Stimulated activated CD4-positive, alpha-beta T cell treated with anti-CD3 and anti-CD28 coated beads, Interleukin-15, amount 100 ng/mL, for 1 hour (primary cell): ENCODE measurements around the gene CPA4.

Experiments
- DNase-seq, 2 donors: peaks; one replicate each; pipeline ENCODE4 v3.0.0-alpha.2; 2020; ENCODE audit warnings: low read depth in 1 of 2, low spot score in 1 of 2

CPA4 gene

GRCh38 chr7:130344271-130344866 is 51.4 kb downstream of the CPA4 start, which contains the start of gene CPA5:
Gene CPA5 (plus strand): TSS chr7:130344816. CDS start chr7:130346486, 1,670 bp downstream.
- no peak for DNase-seq

GRCh38 chr7:130345136-130345535 is 52.2 kb downstream of the CPA4 start:
- DNase-seq, result no peak

GRCh38 chr7:130345725-130346124 is 52.8 kb downstream of the CPA4 start:
- no peak for DNase-seq

- no peak for DNase-seq
These were observed 53.4 kb downstream of the CPA4 start for GRCh38 chr7:130346177-130346905.

- DNase-seq, result no peak
These were observed 54.0 kb downstream of the CPA4 start for GRCh38 chr7:130346941-130347340.

- DNase-seq, result no peak
These were observed 57.2 kb downstream of the CPA4 start for GRCh38 chr7:130349911-130350782.

- no peak for DNase-seq
These were observed 58.2 kb downstream of the CPA4 start for GRCh38 chr7:130350945-130351790.

GRCh38 chr7:130351791-130352090 is 58.8 kb downstream of the CPA4 start:
- DNase-seq, result no peak

- DNase-seq, result no peak
These were observed 59.5 kb downstream of the CPA4 start for GRCh38 chr7:130352194-130353074.

- no peak for DNase-seq
These were observed 60.2 kb downstream of the CPA4 start for GRCh38 chr7:130353196-130353595.

GRCh38 chr7:130356121-130356875 is 63.3 kb downstream of the CPA4 start:
- no peak for DNase-seq

GRCh38 chr7:130356876-130357611 is 64.1 kb downstream of the CPA4 start:
- DNase-seq, result no peak

GRCh38 chr7:130358471-130358870 is 65.5 kb downstream of the CPA4 start:
- DNase-seq, result no peak

GRCh38 chr7:130359276-130359857 is 66.4 kb downstream of the CPA4 start:
- no peak for DNase-seq

- DNase-seq, result no peak
These were observed 67.6 kb downstream of the CPA4 start for GRCh38 chr7:130360518-130360917.

GRCh38 chr7:130361681-130362080 is 68.7 kb downstream of the CPA4 start:
- DNase-seq, result no peak

- no peak for DNase-seq
These were observed 69.4 kb downstream of the CPA4 start for GRCh38 chr7:130362251-130362816.
